NCI-H2107 treated with DMSO at 0.1 percent for 48 hours (cell line): ENCODE results near the gene PEMT.

Experiments
- DNase-seq: peaks from one replicate; lab custom pipeline; 2025; ENCODE audit not compliant: unreplicated experiment; lab: John Stamatoyannopoulos, UW

PEMT gene

GRCh38 chr17:17537311-17538099 lies 54.0 kb downstream of the PEMT start:
- no peak for DNase-seq

GRCh38 chr17:17536702-17537101 lies 54.8 kb downstream of the PEMT start:
- no peak for DNase-seq

- DNase-seq: no peak
Observed at GRCh38 chr17:17535957-17536356, 55.6 kb downstream of the PEMT start.

GRCh38 chr17:17533901-17534441 lies 57.5 kb downstream of the PEMT start:
- DNase-seq: no peak

- DNase-seq: no peak
Observed at GRCh38 chr17:17532991-17533390, 58.5 kb downstream of the PEMT start.

GRCh38 chr17:17531156-17531555 lies 60.4 kb downstream of the PEMT start:
- no peak for DNase-seq

- no peak for DNase-seq
Observed at GRCh38 chr17:17528696-17529652, 62.5 kb downstream of the PEMT start.

GRCh38 chr17:17527956-17528500 lies 63.5 kb downstream of the PEMT start:
- DNase-seq: no peak

- no peak for DNase-seq
Observed at GRCh38 chr17:17527534-17527933, 64.0 kb downstream of the PEMT start.

GRCh38 chr17:17526369-17526768 lies 65.1 kb downstream of the PEMT start:
- DNase-seq: no peak

- DNase-seq: no peak
Observed at GRCh38 chr17:17525956-17526355, 65.6 kb downstream of the PEMT start.

GRCh38 chr17:17525311-17525710 lies 66.2 kb downstream of the PEMT start:
- DNase-seq: no peak

- DNase-seq: no peak
Observed at GRCh38 chr17:17523731-17524490, 67.6 kb downstream of the PEMT start.

- no peak for DNase-seq
Observed at GRCh38 chr17:17523001-17523730, 68.3 kb downstream of the PEMT start.

- DNase-seq: no peak
Observed at GRCh38 chr17:17520599-17521232, 70.8 kb downstream of the PEMT start.

- no peak for DNase-seq
Observed at GRCh38 chr17:17519886-17520285, 71.6 kb downstream of the PEMT start.

GRCh38 chr17:17518951-17519350 lies 72.6 kb downstream of the PEMT start:
- no peak for DNase-seq

- no peak for DNase-seq
Observed at GRCh38 chr17:17518014-17518413, 73.5 kb downstream of the PEMT start.

- no peak for DNase-seq
Observed at GRCh38 chr17:17516941-17517720, 74.4 kb downstream of the PEMT start.
